Measurements from ENCODE around the gene CMTM6. TPM values are rescaled to one million over a fixed set of nuclear protein-coding genes. Genes with fewer than 3 reads are reported as not detected.

CMTM6 gene
- polyA plus RNA-seq, 6 donors from 2014 or later: 89.7 to 156 (median 106) TPM

DNA sequence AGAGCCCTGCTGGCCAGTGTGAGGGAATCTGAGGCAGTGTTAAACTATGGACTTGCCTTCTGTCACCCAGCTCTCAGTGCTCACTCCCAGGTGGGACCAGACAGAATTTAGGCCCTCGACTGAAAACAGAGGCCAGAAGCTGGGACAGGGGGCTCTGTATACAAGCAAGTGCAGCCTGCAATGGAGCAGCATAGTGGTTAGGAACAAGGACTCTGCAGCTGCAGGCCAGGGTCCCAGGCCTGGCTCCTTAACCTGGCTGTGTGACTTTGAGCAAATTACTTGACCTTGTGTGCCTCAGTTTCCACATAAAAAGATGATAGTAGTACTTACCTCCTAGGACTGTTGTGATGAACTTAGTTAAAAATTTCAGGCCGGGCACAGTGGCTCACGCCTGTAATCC is 71.2 kb downstream of the CMTM6 start:
- DNase-seq: no peak
- H3K9me3 Mint-ChIP-seq: no peaks in the 10 kb centered on the region
- peak overlapping the region in 1 of 8 donors; percentile 6 for H3K4me3 Mint-ChIP-seq
- H3K27me3 Mint-ChIP-seq: no peaks in the 10 kb centered on the region
- H3K27ac Mint-ChIP-seq: peak overlapping the region in 5 of 6 donors; percentile 36 to 93 (median 89)
- ATAC-seq (ENCODE audit: low read depth in 2 of 2): no peak
- no peaks in the 10 kb centered on the region for H3K36me3 Mint-ChIP-seq
- peaks cover 57 to 78% (median 67%) of the 10 kb centered on the region in 3 donors for H3K4me1 Mint-ChIP-seq

Other genes starting within 250 kb of the CMTM6 start
- 100 to 1,000 TPM in 2 of 6 donors, 10 to 100 TPM in 4; 56.8 to 116 (median 73.3) TPM for gene CMTM7, start 111.0 kb downstream of the CMTM6 start, polyA plus RNA-seq (ENCODE audit: low read depth in 6 of 6)
- gene DYNC1LI1, start 68.0 kb upstream of the CMTM6 start, polyA plus RNA-seq (ENCODE audit: low read depth in 6 of 6): 10 to 100 TPM; 23.9 to 35.6 (median 32.2) TPM
- 10 to 100 TPM; 25.9 to 40.6 (median 31.9) TPM for gene CNOT10, start 182.3 kb upstream of the CMTM6 start, polyA plus RNA-seq (ENCODE audit: low read depth in 6 of 6)